ENCODE results near the gene C5orf58. TPM values are rescaled to one million over a fixed set of nuclear protein-coding genes. Genes with fewer than 3 reads are reported as not detected.

The C5orf58 gene, protein sequence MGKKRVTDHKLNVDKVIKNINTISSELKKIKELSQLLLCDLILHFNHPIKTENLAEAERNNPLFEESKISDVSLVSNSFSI
- total RNA-seq (not detected), polyA plus RNA-seq (under 1 TPM in 1 of 2 donors, not detected in 1; 0.36 TPM)
- long read RNA-seq, donor 1 = 0 reads
- long read RNA-seq, donor 2, transcript C5orf58-204 (3 exons, 2,113 nt) = minor isoform, 7 of 38 reads
- long read RNA-seq, donor 2, transcript C5orf58-206 (4 exons, 539 nt) = major isoform, 12 of 38 reads
- long read RNA-seq, donor 2, partial matches to known transcripts = 6 of 38 reads
- long read RNA-seq, donor 2, other reads (novel, unspliced or antisense) = 12 of 38 reads
- long read RNA-seq, donor 3 = 0 reads

DNA sequence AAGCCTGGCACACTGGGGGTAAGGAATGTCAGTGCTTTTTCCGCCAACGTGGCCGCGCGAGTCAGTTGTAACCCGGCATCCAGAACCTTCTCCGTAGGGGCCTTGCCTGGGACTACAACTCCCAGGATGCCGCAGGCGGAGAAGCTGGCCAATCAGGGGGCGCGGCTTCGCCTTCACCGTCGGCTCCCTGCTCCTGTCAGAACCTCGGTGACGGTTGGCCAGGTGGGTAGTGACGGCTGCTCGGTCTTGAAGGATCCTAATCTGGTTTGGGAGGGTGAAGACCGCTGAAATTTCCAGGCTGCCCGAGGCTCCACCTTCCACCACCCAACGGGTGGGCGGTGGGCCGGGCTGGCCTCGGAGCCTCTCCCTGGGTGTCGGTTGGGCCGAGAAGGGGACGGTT, at the start of gene C5orf58:
C5orf58 (plus strand) TSS at position 200 of the 400 bp plus-strand sequence. CDS start 1,992 bp downstream, outside the sequence.
- no peaks in the 10 kb centered on the region for H3K36me3 ChIP-seq
- DNase-seq = no peak
- no peak for TF ChIP-seq EP300 (IDR thresholded peaks at IDR 0.05)
- TF ChIP-seq, protein P1, sequence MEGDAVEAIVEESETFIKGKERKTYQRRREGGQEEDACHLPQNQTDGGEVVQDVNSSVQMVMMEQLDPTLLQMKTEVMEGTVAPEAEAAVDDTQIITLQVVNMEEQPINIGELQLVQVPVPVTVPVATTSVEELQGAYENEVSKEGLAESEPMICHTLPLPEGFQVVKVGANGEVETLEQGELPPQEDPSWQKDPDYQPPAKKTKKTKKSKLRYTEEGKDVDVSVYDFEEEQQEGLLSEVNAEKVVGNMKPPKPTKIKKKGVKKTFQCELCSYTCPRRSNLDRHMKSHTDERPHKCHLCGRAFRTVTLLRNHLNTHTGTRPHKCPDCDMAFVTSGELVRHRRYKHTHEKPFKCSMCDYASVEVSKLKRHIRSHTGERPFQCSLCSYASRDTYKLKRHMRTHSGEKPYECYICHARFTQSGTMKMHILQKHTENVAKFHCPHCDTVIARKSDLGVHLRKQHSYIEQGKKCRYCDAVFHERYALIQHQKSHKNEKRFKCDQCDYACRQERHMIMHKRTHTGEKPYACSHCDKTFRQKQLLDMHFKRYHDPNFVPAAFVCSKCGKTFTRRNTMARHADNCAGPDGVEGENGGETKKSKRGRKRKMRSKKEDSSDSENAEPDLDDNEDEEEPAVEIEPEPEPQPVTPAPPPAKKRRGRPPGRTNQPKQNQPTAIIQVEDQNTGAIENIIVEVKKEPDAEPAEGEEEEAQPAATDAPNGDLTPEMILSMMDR (IDR thresholded peaks at IDR 0.05) = no peak
- TF ChIP-seq POLR2A (IDR thresholded peaks at IDR 0.05) = no peak
- H3K27ac ChIP-seq = no peak within 1 kb of the TSS
- 94 to 96% (median 95%) methylated on average over 27 of the region's 27 CpGs for WGBS, 3 donors
- no peak within 1 kb of the TSS for H3K4me3 ChIP-seq
- H3K4me1 ChIP-seq (ENCODE audit: insufficient read depth) = no peaks in the 10 kb centered on the region
- no peaks in the 10 kb centered on the region for H3K9me3 ChIP-seq
- intact Hi-C loops (cut with DNase I) = loop anchor here in 1 of 4 donors (5.0 kb wide), 1 partner anchor 175 kb away; no protein-coding TSS in a partner anchor
- no peaks in the 10 kb centered on the region for H3K27me3 ChIP-seq

DNA sequence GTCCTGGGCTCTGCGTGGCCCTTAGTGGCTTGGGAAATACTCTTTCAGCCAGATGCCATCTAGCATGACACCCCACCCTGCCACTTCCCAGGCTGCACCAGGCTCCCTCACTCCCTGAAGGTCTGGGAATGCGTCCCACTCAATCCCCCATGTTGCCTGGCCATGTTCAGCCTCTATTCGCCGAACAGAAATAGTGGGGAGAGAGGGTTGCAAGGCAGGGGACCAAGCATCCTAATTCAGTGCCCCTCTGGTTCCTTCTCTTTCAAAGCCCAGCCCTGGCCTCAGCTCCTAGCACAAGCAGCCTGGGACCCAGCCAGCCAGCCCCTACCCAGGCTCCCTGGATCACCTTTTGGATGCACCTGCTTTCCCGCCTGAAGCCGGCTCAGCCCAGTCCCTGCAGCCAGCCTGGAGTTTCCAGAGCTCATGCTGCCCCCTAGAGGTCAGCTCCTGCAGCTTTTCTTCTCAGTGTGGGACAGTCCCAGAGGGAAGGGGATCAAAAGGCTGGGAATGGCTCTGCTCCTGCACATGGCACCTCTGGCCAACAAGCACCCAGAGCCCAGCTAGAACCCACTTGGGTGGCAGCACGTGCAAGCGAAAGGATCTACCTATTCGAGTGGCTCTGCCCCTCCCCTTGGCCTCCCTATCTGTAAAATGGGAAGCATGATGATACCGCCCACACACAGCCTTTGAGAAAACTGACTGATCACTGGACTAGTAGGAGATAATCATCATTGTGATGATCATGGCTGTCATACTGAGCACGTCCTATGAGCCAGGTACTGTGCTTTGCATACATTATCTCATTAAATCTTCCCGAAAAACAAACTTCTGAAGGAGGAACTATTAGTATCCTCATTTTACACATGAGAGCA, 48.7 kb upstream of the C5orf58 start:
- WGBS, 3 donors = 44 to 54% (median 48%) methylated on average over 12 of the region's 12 CpGs
- Histone ChIP-seq H3K4me1 (ENCODE audit: insufficient read depth) (no peaks in the 10 kb centered on the region), H3K27ac (no peak overlapping the region), H3K27me3 (no peaks in the 10 kb centered on the region), H3K9me3 (no peaks in the 10 kb centered on the region), H3K4me3 (no peak overlapping the region), H3K36me3 (no peaks in the 10 kb centered on the region)
- peak; percentile 14 to 52 (median 28) for DNase-seq
- intact Hi-C loops (cut with DNase I) = no loop called here
- TF ChIP-seq EP300 (IDR thresholded peaks at IDR 0.05) (no peak), POLR2A (IDR thresholded peaks at IDR 0.05) (no peak)
- TF ChIP-seq, protein P1 (IDR thresholded peaks at IDR 0.05) = peak in 1 of 3 donors; percentile 13

DNA sequence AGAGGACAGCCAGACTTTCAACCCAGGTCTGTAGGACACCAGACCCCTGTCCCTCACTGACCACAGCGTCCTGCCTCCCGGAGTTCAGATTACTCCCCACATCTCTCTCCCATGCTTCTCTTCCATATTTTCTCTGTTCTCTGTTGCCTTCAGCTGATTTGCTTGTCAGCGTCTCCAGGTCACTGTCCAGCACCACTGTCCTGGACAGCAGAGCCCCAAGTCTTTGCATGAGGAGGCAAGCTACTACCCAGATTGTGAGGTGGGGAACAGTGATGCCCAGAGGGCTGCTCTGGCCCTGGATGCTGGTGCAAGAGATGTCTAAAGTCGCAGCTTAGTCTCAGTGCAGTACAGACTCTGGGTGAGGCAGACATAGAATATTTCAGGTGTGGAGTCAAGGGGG, 48.0 kb upstream of the C5orf58 start:
- Histone ChIP-seq H3K36me3 (no peaks in the 10 kb centered on the region), H3K4me3 (no peak overlapping the region), H3K27me3 (no peaks in the 10 kb centered on the region), H3K27ac (no peak overlapping the region), H3K4me1 (ENCODE audit: insufficient read depth) (no peaks in the 10 kb centered on the region), H3K9me3 (no peaks in the 10 kb centered on the region)
- no peak for DNase-seq
- TF ChIP-seq EP300 (IDR thresholded peaks at IDR 0.05) (no peak), POLR2A (IDR thresholded peaks at IDR 0.05) (no peak)
- TF ChIP-seq, protein P1 (IDR thresholded peaks at IDR 0.05) = no peak
- intact Hi-C loops (cut with DNase I) = no loop called here
- 71 to 75% (median 75%) methylated on average over 4 of the region's 4 CpGs for WGBS, 3 donors

DNA sequence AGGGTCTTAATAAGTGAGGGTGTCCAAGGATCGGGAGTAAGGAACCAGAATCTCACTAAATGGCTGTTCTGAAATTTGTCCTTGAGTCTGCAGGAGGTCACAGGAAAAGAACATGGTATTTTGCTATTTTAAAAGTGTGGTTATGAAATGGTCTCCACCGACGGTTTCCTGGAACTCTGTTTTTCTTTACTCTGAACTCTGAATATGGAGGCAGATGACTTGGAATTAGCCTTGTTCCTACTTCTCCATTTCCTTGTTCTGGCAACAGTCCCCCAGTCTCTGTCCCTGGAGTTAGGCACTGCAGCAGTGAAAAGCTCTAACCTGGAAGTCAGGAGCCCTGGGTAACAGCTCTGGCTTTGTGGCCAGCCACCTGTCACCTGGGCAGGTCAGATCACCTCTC, 46.6 kb upstream of the C5orf58 start:
- intact Hi-C loops (cut with DNase I) = no loop called here

More for the DNA sequence above, 46.6 kb upstream of the C5orf58 start:
- Histone ChIP-seq H3K27ac (no peak overlapping the region), H3K27me3 (no peaks in the 10 kb centered on the region), H3K4me3 (no peak overlapping the region), H3K36me3 (no peaks in the 10 kb centered on the region), H3K9me3 (no peaks in the 10 kb centered on the region), H3K4me1 (ENCODE audit: insufficient read depth) (no peaks in the 10 kb centered on the region)
- TF ChIP-seq, protein P1 (IDR thresholded peaks at IDR 0.05) = no peak
- no peak for TF ChIP-seq EP300 (IDR thresholded peaks at IDR 0.05)
- TF ChIP-seq POLR2A (IDR thresholded peaks at IDR 0.05) = no peak
- 27 to 54% (median 31%) methylated on average over 3 of the region's 3 CpGs for WGBS, 3 donors
- DNase-seq = no peak
